DMS 273 (cell line): ENCODE data around the gene DVL2.
A peak's percentile ranks its signal among the peaks of the same experiment; 100 is the strongest.

Experiments used
- DNase-seq: peaks from one replicate; lab custom pipeline; 2025; ENCODE audit not compliant: unreplicated experiment; lab: John Stamatoyannopoulos, UW

DVL2 gene

GRCh38 chr17:7238420-7239090, 4.2 kb upstream of the DVL2 start:
- peak; percentile 61 for DNase-seq

GRCh38 chr17:7237761-7238419, 3.6 kb upstream of the DVL2 start:
- peak; percentile 85 for DNase-seq

- no peak for DNase-seq
Measured at GRCh38 chr17:7237266-7237760, 3.0 kb upstream of the DVL2 start.

- no peak for DNase-seq
Measured at GRCh38 chr17:7236808-7237207, 2.5 kb upstream of the DVL2 start.

GRCh38 chr17:7235693-7236665, 1.7 kb upstream of the DVL2 start:
- DNase-seq = no peak

- DNase-seq = no peak
Measured at GRCh38 chr17:7233701-7234082, 625 bp downstream of the DVL2 start.

- no peak for DNase-seq
Measured at GRCh38 chr17:7232114-7232513, 2.2 kb downstream of the DVL2 start.

GRCh38 chr17:7229504-7229903, 4.8 kb downstream of the DVL2 start:
- no peak for DNase-seq

GRCh38 chr17:7228920-7229319, 5.4 kb downstream of the DVL2 start:
- no peak for DNase-seq

- DNase-seq = no peak
Measured at GRCh38 chr17:7226721-7227710, 7.3 kb downstream of the DVL2 start.

GRCh38 chr17:7225711-7226331, 8.5 kb downstream of the DVL2 start:
- no peak for DNase-seq

- no peak for DNase-seq
Measured at GRCh38 chr17:7224661-7225111, 9.6 kb downstream of the DVL2 start.

- DNase-seq = no peak
Measured at GRCh38 chr17:7224110-7224509, 10.2 kb downstream of the DVL2 start.

GRCh38 chr17:7223375-7223774, 10.9 kb downstream of the DVL2 start:
- DNase-seq = no peak

GRCh38 chr17:7222972-7223292, 11.4 kb downstream of the DVL2 start:
- DNase-seq = no peak

GRCh38 chr17:7222093-7222971, 12.0 kb downstream of the DVL2 start:
- DNase-seq = no peak

- DNase-seq = no peak
Measured at GRCh38 chr17:7221278-7222092, 12.8 kb downstream of the DVL2 start.

GRCh38 chr17:7220593-7221277, 13.6 kb downstream of the DVL2 start:
- peak; percentile 75 for DNase-seq
